HG03139 (cell line): ENCODE measurements around the gene SLC35B2.

Experiments used
- ATAC-seq: cut with Tn5 transposase; IDR thresholded peaks from one replicate; pipeline ENCODE4 v1.9.1; 2021; ENCODE audit not compliant: unreplicated experiment

The SLC35B2 gene

GRCh38 chr6:44257025-44257752 lies at the start of gene SLC35B2:
TSS of gene SLC35B2 (minus strand) at chr6:44257528. CDS start at chr6:44257410, 118 bp downstream.
- ATAC-seq = peak; percentile 49

- no peak for ATAC-seq
These were observed 49.4 kb upstream of the SLC35B2 start for GRCh38 chr6:44306710-44307109.

- no peak for ATAC-seq
These were observed 47.9 kb upstream of the SLC35B2 start for GRCh38 chr6:44305200-44305725.

- no peak for ATAC-seq
These were observed 47.2 kb upstream of the SLC35B2 start for GRCh38 chr6:44304282-44305199.

GRCh38 chr6:44303842-44304241 lies 46.5 kb upstream of the SLC35B2 start:
- ATAC-seq = no peak

GRCh38 chr6:44302856-44303255 lies 45.5 kb upstream of the SLC35B2 start:
- ATAC-seq = no peak

- ATAC-seq = no peak
These were observed 44.6 kb upstream of the SLC35B2 start for GRCh38 chr6:44301782-44302564.

GRCh38 chr6:44301106-44301505 lies 43.8 kb upstream of the SLC35B2 start:
- ATAC-seq = no peak

GRCh38 chr6:44300292-44300823 lies 43.0 kb upstream of the SLC35B2 start:
- ATAC-seq = no peak

GRCh38 chr6:44298864-44299263 lies 41.5 kb upstream of the SLC35B2 start:
- no peak for ATAC-seq

- no peak for ATAC-seq
These were observed 40.9 kb upstream of the SLC35B2 start for GRCh38 chr6:44298055-44298803.

GRCh38 chr6:44297063-44298038 lies 40.0 kb upstream of the SLC35B2 start:
- ATAC-seq = no peak

GRCh38 chr6:44294832-44295791 lies 37.8 kb upstream of the SLC35B2 start:
- ATAC-seq = no peak

GRCh38 chr6:44292661-44293365 lies 35.5 kb upstream of the SLC35B2 start:
- no peak for ATAC-seq

GRCh38 chr6:44291841-44292240 lies 34.5 kb upstream of the SLC35B2 start:
- ATAC-seq = no peak

GRCh38 chr6:44289726-44290260 lies 32.5 kb upstream of the SLC35B2 start:
- no peak for ATAC-seq

- no peak for ATAC-seq
These were observed 29.4 kb upstream of the SLC35B2 start for GRCh38 chr6:44286747-44287146.
